ENCODE data around the gene H2AZ1.

DNA sequence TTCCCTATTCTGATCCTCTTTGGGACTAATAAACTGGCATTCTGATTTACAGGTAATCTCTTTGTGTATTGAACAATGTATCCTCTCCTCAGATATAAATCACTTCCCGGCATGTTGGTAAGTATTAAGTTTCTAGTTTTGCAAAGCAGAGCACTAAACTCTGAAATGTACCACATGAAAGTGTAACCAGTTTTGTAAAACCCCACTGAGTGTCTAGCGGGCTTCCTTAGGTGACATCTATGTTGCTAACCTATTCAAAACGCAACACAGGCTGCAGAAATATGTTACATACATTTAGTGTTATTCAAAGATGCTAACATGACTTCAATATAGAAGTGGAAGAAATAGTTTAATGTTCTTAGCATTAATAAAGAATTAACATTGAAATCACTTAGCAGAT lies 28.9 kb downstream of the H2AZ1 start:
- TF ChIP-seq, protein P1, sequence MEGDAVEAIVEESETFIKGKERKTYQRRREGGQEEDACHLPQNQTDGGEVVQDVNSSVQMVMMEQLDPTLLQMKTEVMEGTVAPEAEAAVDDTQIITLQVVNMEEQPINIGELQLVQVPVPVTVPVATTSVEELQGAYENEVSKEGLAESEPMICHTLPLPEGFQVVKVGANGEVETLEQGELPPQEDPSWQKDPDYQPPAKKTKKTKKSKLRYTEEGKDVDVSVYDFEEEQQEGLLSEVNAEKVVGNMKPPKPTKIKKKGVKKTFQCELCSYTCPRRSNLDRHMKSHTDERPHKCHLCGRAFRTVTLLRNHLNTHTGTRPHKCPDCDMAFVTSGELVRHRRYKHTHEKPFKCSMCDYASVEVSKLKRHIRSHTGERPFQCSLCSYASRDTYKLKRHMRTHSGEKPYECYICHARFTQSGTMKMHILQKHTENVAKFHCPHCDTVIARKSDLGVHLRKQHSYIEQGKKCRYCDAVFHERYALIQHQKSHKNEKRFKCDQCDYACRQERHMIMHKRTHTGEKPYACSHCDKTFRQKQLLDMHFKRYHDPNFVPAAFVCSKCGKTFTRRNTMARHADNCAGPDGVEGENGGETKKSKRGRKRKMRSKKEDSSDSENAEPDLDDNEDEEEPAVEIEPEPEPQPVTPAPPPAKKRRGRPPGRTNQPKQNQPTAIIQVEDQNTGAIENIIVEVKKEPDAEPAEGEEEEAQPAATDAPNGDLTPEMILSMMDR (IDR thresholded peaks at IDR 0.05): no peak
- TF ChIP-seq EP300 (IDR thresholded peaks at IDR 0.05): no peak
- no peak for TF ChIP-seq POLR2A (IDR thresholded peaks at IDR 0.05)
